OCI-LY3 (cell line): ENCODE results near the gene SHTN1.

ENCODE experiments used
- H2AFZ ChIP-seq: fragments of 200-600, 300-600 bp; shearing (Covaris generic); 2 replicates; pipeline ENCODE4 v1.6.0; 2014; ENCODE audit warnings: antibody characterized with exemption, low read depth, low read length
- H3K27ac ChIP-seq: fragments of 200-600, 300-600 bp; sonication (generic); 2 replicates; pipeline ENCODE4 v1.5.1; 2014; ENCODE audit warnings: mild to moderate bottlenecking, low read length, moderate library complexity, mixed read lengths
- H3K27me3 ChIP-seq: fragments of 200-600, 300-600 bp; sonication (generic); 2 replicates; pipeline ENCODE4 v1.6.1; 2014; ENCODE audit warnings: low read depth, low read length, mixed read lengths
- H3K36me3 ChIP-seq: fragments of 200-600, 300-600 bp; sonication (generic); replicated peaks from 2 replicates; pipeline ENCODE3; 2014; ENCODE audit warnings: low read depth, low read length, mixed read lengths
- H3K4me1 ChIP-seq: fragments of 300-600, 200-600 bp; sonication (generic); 2 replicates; pipeline ENCODE4 v1.6.1; 2014; ENCODE audit warnings: low read length, mixed read lengths
- H3K4me2 ChIP-seq: fragments of 200-600, 300-600 bp; sonication (generic); 2 replicates; pipeline ENCODE4 v1.6.1; 2014; ENCODE audit warnings: low read length, mixed read lengths
- H3K4me3 ChIP-seq: fragments of 300-600, 200-600 bp; sonication (generic); 2 replicates; pipeline ENCODE4 v1.5.1; 2014; ENCODE audit warnings: antibody characterized with exemption, mild to moderate bottlenecking, low read length, moderate library complexity
- H3K79me2 ChIP-seq: fragments of 300-600, 200-600 bp; shearing (Covaris generic); 2 replicates; pipeline ENCODE4 v1.6.1; 2014; ENCODE audit warnings: mild to moderate bottlenecking, low read length, mixed read lengths
- H3K9ac ChIP-seq: fragments of 300-600, 200-600 bp; shearing (Covaris generic); 2 replicates; pipeline ENCODE4 v1.6.0; 2014; ENCODE audit warnings: mild to moderate bottlenecking, low read length, moderate library complexity
- H3K9me3 ChIP-seq: fragments of 200-600, 300-600 bp; shearing (Covaris generic); 2 replicates; pipeline ENCODE4 v1.6.1; 2014; ENCODE audit warnings: low read length, mixed read lengths; ENCODE audit not compliant: insufficient read depth
- H4K20me1 ChIP-seq: fragments of 200-600, 300-600 bp; sonication (generic); 2 replicates; pipeline ENCODE4 v1.6.1; 2016; ENCODE audit warnings: low read length, mixed read lengths; ENCODE audit not compliant: insufficient read depth
- EZH2phosphoT487 ChIP-seq: fragments of 200-600 bp; shearing (Covaris generic); IDR thresholded peaks from 2 replicates; pipeline ENCODE4 v1.6.1; 2018; ENCODE audit warnings: antibody characterized with exemption, mixed run types, low read depth
- TF ChIP-seq, protein P1 (sequence below): fragments of 200-600, 300-600 bp; sonication (generic); IDR thresholded peaks from 2 replicates; pipeline ENCODE4 v1.5.1; 2014; ENCODE audit warnings: antibody characterized with exemption, low read length, low read depth

SHTN1 gene

GRCh38 chr10:116866987-116867595 is 137.9 kb downstream of the SHTN1 start:
- H3K4me1 ChIP-seq = no peaks in the 10 kb centered on the region
- no peaks in the 10 kb centered on the region for H3K9me3 ChIP-seq
- H4K20me1 ChIP-seq = no peaks in the 10 kb centered on the region
- no peak overlapping the region for H3K4me2 ChIP-seq
- TF ChIP-seq, protein P1, sequence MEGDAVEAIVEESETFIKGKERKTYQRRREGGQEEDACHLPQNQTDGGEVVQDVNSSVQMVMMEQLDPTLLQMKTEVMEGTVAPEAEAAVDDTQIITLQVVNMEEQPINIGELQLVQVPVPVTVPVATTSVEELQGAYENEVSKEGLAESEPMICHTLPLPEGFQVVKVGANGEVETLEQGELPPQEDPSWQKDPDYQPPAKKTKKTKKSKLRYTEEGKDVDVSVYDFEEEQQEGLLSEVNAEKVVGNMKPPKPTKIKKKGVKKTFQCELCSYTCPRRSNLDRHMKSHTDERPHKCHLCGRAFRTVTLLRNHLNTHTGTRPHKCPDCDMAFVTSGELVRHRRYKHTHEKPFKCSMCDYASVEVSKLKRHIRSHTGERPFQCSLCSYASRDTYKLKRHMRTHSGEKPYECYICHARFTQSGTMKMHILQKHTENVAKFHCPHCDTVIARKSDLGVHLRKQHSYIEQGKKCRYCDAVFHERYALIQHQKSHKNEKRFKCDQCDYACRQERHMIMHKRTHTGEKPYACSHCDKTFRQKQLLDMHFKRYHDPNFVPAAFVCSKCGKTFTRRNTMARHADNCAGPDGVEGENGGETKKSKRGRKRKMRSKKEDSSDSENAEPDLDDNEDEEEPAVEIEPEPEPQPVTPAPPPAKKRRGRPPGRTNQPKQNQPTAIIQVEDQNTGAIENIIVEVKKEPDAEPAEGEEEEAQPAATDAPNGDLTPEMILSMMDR = no peak
- no peak for TF ChIP-seq EZH2phosphoT487
- no peaks in the 10 kb centered on the region for H3K36me3 ChIP-seq
- H3K4me3 ChIP-seq = no peak overlapping the region
- no peak overlapping the region for H3K27ac ChIP-seq
- H3K79me2 ChIP-seq = no peaks in the 10 kb centered on the region
- H2AFZ ChIP-seq = no peak overlapping the region
- H3K9ac ChIP-seq = no peak overlapping the region
- H3K27me3 ChIP-seq = no peaks in the 10 kb centered on the region

DNA sequence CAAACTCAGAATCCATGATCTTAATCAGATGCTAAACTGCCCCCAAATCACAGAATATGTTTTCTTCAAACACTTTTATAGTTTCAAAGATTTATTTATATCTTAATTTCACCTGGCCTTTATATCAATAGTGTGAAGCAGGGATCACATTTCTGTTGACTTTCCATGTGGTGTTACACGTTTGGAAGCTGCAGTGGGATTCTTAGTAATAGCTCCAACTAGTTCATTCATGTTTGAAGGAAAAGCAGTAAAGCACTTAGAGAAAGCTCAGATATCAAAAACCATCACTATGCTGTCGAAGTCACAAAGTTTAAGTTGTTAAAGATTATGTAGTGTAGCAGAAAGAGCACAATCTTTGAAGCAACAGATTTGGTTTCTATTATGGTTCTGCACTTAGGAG is 138.9 kb downstream of the SHTN1 start:
- no peaks in the 10 kb centered on the region for H3K4me1 ChIP-seq
- H3K36me3 ChIP-seq = no peaks in the 10 kb centered on the region
- no peak overlapping the region for H3K27ac ChIP-seq
- no peak overlapping the region for H3K4me3 ChIP-seq
- H3K79me2 ChIP-seq = no peaks in the 10 kb centered on the region
- H2AFZ ChIP-seq = no peak overlapping the region
- no peak overlapping the region for H3K4me2 ChIP-seq
- no peaks in the 10 kb centered on the region for H4K20me1 ChIP-seq
- no peaks in the 10 kb centered on the region for H3K9me3 ChIP-seq
- no peaks in the 10 kb centered on the region for H3K27me3 ChIP-seq
- no peak for TF ChIP-seq EZH2phosphoT487
- TF ChIP-seq, protein P1 = no peak
- H3K9ac ChIP-seq = no peak overlapping the region

- H3K27ac ChIP-seq = no peak overlapping the region
- H3K4me2 ChIP-seq = no peak overlapping the region
- no peak overlapping the region for H3K4me3 ChIP-seq
- no peak overlapping the region for H2AFZ ChIP-seq
- H3K27me3 ChIP-seq = no peaks in the 10 kb centered on the region
- no peaks in the 10 kb centered on the region for H4K20me1 ChIP-seq
- H3K9me3 ChIP-seq = no peaks in the 10 kb centered on the region
- TF ChIP-seq, protein P1 = no peak
- TF ChIP-seq EZH2phosphoT487 = no peak
- no peak overlapping the region for H3K9ac ChIP-seq
- H3K36me3 ChIP-seq = no peaks in the 10 kb centered on the region
- no peaks in the 10 kb centered on the region for H3K79me2 ChIP-seq
- H3K4me1 ChIP-seq = no peaks in the 10 kb centered on the region
Measured at GRCh38 chr10:116864436-116864835, 140.6 kb downstream of the SHTN1 start.

DNA sequence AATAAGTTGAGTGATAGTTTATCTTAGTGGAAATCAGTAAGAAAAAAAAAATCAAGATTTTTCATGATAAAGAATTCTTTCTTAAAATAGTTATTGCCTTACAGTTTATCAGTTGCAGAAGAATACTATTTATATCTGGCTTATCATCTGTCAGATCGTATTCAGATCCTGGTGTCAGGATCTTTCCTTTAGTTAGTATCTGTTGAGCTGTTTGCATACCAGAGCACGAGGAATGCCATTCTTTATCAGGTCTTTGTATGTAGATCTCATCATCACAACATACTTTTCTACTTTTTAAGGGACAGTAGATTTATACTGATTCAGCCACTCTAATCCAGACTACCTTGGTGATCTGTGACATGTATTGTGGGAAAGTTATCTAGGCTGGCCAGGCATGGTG is 143.2 kb downstream of the SHTN1 start:
- no peak overlapping the region for H3K27ac ChIP-seq

More for the DNA sequence above, 143.2 kb downstream of the SHTN1 start:
- Histone ChIP-seq H3K36me3 (no peaks in the 10 kb centered on the region), H3K4me2 (no peak overlapping the region), H4K20me1 (no peaks in the 10 kb centered on the region), H3K9ac (no peak overlapping the region), H3K4me3 (no peak overlapping the region), H3K27me3 (no peaks in the 10 kb centered on the region), H2AFZ (no peak overlapping the region), H3K4me1 (no peaks in the 10 kb centered on the region), H3K79me2 (no peaks in the 10 kb centered on the region), H3K9me3 (no peaks in the 10 kb centered on the region)
- no peak for TF ChIP-seq EZH2phosphoT487
- TF ChIP-seq, protein P1 = no peak
